Measurements from ENCODE around the gene AFF3.
"Not testable (repeated sequence)": the region's sequence is repeated elsewhere in the genome, so short reads cannot be mapped to it uniquely, and the experiment has no call there.

Gene AFF3

DNA sequence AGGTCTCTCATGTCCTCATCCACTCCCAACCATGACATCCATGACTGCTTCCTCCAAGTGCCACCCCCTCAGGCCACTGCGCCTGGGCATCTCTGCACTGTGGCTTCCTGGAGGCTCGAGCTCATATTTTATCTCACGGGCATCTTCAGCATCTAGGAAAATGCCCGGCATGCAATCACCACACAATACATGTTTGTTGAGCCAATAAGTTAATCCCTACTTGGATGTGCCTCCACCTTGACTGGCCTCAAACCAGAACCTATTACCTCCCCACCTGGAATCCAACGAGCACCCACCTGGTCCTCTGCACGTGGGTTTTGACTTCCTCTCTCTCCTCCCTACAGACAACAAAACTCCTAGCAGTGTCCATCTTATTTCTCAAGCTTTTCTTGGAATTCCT lies 453.7 kb downstream of the AFF3 start:
- DNase-seq = no peak

- DNase-seq = no peak
Observed at GRCh38 chr2:99682275-99683060, 459.9 kb downstream of the AFF3 start.

DNA sequence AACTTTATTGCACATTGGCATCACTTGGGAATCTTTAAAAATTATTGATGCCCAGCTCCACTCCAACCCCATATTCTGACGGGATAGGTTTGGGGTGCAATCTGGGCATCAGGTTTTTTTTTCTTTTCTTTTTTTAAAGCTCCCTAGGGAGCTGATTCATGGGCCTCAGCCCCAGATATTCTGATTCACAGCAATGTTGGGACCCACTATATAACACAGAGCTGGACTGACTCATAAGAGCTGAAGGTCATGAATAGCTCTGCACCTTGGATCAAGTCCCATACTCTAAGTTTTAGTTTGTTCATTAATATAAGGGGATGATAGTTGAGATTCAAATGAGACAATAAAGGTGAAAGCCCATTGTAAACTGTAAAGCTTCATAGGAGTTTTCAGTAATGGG lies 461.4 kb downstream of the AFF3 start:
- no peak for DNase-seq

GRCh38 chr2:99679518-99679917 lies 462.9 kb downstream of the AFF3 start:
- no peak for DNase-seq

GRCh38 chr2:99678625-99679024 lies 463.8 kb downstream of the AFF3 start:
- DNase-seq = no peak

DNA sequence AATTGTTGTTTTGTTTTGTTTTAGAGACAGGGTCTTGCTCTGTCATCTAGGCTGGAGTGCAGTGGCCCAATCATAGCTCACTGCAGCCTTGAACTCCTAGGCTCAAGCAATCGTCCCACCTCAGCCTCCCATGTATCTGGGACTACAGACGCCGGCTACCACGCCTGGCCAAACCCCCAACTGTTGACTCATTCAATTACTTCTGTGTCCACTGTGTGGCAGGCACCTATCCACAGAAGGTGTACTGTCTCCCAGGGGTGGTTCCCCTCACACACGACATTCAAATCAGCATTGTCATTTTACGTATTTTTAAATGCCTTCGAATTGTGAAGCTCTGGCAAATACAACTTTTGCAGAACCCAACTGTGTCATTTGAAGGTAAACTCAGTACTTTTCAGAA lies 464.6 kb downstream of the AFF3 start:
- no peak for DNase-seq

GRCh38 chr2:99675130-99675661 lies 467.2 kb downstream of the AFF3 start:
- no peak for DNase-seq

DNA sequence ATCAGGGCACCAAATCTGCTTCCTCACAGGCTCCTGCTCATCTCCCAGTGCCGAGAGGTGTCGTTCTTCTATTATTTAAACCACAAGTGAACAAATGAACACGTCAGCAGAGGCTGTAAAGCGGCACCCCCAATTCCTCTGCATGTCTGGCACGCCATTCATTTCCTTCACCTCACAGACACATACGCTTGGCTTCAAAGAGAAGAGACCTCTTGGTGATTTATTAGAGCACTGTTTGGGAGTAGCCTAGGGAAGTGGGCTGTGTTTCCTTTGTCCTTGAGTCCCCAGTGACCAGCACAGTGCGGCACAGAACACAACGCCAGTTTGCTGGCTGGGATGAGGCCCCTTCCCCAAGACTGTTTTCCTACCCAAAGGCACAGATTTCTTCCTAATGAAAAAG lies 468.3 kb downstream of the AFF3 start:
- no peak for DNase-seq

DNA sequence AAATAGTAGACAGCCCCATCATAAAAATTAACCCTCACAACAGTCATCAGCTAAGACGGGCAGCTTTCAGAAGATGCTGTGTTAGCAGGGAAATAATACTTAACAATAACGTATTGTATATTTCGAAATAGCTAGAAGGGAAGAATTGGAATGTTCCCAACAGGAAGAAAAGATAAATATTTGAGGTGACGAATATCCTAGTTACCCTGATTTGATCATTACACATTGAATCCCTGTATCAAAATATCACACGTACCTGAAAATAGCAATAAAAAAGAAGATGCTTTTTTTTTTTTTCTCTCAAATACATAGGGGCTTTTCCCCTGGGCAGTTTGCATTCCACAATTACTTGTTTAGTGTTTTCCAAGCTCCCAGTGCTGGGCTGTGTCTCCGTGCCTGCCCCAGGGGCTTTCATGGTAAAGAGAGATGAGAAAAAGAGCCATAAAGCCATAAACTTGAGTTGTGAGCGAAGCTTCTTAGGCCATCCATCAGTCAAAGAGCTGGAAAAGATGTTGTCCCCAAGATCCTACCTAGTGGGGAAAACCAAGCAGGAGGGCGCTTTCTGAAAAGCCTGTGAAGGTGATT lies 469.5 kb downstream of the AFF3 start:
- no peak for DNase-seq

DNA sequence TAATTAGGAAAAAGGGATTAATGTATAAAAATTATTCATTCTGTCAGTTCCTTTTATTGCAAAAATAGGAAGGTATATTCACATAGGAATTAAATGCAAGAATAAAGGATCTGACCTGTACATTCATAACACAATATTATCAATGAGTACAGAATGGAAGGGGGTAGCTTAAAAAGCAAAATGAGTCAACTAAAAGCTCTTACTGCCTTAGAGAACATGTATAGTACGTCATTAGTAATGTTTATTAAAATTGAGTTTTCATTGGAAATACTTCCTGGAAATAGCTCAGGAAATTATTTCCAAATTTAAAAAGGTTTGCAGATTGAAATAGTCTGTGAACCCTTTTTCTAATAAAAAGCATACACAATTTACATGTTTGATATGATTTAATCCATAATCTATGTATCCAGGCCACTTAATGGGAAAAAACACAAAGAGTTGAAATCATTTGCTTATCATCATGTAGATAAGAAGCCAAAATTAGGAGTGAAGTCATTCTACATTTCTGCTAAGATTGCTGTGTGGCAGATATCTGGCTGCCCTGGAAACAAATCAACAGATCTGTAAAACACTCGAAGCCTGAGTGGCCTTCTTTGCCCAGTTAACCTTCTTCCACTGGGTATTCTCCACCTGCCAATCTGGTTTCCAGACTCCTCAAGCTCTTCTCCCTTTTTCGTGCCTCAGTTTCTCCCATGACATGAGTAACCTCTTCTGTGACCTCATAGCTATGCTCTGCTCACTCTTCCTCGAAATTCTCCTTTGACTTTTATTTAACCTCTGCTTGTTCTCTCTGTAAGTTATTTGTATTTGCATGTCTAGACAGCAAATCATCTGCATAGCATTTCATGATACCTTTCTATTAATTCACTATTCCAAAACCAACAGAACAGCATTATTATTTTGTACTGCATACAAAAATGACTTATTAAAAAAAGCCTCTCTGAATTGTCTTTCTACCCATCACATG lies 471.3 kb downstream of the AFF3 start:
- DNase-seq = no peak

DNA sequence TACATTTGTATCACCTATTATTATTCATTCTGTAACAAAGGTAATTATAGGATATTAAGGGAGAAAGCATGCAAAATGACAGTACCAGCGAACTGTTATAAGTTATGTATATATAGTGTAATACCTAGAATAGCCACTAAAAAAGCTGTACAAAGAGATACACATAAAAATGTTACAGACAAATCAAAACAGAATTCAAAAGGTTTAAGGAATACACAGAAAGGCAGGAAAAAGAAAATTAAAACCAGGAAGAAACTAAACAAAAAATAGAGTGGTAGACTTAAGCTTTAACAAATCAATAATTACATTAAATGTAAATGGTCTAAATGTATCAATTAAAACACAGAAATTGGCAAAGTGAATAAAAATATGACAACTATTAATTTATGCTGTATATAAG lies 476.1 kb downstream of the AFF3 start:
- DNase-seq = no peak

- DNase-seq = no peak
Observed at GRCh38 chr2:99663641-99664040, 478.7 kb downstream of the AFF3 start.

- no peak for DNase-seq
Observed at GRCh38 chr2:99662761-99663341, 479.5 kb downstream of the AFF3 start.

DNA sequence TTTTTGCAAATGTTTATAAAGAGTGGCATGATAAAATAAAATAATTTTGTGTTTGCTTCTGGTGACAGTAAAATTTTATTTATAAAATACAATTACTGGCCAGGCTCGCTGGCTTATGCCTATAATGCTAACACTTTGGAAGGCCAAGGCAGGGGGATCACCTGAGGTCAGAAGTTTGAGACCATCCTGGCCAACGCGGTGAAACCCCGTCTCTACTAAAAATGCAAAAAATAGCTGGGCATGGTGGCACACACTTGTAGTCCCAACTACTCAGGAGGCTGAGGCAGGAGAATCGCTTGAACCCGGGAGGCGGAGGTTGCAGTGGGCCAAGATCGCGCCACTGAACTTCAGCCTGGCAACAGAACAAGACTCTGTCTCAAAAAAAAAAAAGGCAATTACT lies 480.6 kb downstream of the AFF3 start:
- DNase-seq = not testable (repeated sequence)

- DNase-seq = no peak
Observed at GRCh38 chr2:99660616-99661406, 481.6 kb downstream of the AFF3 start.

- DNase-seq = no peak
Observed at GRCh38 chr2:99659874-99660273, 482.5 kb downstream of the AFF3 start.

DNA sequence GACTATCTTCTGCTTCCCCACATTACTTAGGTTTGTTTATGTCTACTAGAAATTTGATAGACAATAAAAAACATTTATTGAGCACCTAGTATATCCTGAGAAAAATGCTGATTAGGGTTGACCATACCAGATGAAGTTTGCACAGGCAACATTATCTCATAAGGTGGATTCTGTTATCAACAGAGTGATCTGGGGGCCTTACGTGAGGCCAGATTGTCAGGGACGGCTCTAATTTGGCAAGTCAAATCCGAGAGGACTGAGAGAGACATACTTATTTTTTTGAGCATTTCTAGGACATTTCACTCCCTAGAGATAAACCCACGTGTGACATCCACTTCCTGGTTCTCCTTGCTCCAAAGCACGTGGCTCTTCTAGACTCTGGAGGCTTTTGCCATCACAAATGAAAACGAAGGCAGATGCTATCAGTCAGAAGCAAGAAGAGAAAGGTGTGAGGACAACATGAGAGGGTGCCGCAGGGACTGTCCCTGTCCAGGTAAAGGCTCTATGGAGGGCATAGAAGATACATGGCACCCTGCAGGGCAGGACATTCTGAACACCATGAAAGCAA lies 484.6 kb downstream of the AFF3 start:
- no peak for DNase-seq

DNA sequence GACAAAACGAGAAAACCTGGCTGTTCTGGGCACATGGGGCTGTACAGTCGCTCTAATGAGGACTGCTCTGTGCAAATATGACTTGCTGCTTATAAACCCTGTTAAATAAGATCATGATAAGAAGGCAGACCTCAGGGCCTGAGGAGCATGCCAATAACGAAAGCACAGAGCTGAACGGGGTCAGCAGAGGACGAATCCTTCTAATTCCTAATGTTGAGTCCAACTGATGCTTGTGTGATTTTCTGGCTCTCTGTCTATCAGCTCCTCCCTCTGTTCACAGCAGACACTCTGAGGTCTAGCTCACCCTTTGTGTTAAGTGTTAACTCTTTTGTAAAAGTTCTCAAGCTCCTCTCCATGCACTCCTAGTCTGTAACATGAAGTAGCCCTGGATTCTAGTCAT lies 485.4 kb downstream of the AFF3 start:
- no peak for DNase-seq

DNA sequence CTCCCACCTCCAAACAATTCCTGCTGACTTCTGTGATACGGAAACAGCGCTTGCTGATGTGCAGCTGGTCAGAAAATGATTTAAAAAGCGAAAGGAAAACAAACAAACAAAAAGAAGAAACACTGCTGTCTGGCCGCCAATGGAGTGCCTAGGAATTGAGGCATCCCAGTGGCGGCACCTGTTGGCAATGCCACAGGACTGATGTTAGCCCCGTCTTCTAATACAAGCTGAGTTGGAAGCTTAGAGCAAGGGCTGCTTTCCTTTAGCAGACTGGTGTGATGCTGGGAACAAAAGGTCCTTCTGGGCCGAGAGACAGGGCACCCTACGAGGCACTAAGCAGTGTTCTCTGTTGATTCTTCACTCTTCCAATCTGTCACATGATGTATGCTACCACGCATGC lies 489.0 kb downstream of the AFF3 start:
- no peak for DNase-seq

- no peak for DNase-seq
Observed at GRCh38 chr2:99652862-99653261, 489.5 kb downstream of the AFF3 start.

DNA sequence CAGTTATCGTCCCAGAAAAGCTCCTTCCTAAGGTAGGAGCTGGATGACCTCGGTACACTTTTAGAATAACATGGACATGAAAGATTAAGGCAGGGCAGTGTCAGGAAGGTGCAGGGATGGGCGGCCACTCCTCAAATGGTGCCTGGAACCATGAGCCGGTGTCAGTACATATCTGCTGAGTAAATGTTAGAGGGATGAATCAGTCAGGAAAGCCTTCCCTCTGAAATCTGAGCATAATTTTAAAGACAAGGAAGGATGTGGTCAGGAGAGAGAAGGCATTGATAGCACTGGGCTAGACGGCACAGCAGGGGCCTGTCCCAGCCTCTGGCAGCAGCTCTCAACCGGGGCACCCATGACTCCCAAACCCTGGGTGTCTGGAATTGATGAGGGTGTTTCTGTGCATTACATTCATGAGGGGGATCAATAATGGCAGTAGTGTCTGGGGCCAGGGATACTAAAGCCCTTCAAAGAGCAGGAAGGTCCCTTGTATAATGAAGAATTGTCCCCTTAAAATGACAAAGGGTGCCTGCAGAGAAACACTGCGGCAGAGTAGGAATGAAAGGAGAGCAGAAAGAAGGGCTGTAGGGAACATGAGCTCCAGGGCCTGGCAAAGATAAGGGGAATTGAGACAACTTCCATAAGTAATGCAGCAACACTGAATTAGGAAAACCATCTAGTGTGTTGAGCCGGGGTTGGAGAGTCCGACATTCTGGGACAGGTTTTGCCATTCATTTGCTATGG lies 490.3 kb downstream of the AFF3 start:
- no peak for DNase-seq

Measured in NCI-H1417 treated with DMSO at 0.1 percent for 48 hours (cell line).